A549 (cell line): ENCODE data around the gene UFD1. TPM values are rescaled to one million over a fixed set of nuclear protein-coding genes. Genes with fewer than 3 reads are reported as not detected.

Experiments
- ATAC-seq, 2 experiments: fragments of 200-7000 bp in 1 of 2; fragments of >200 bp in 1 of 2; cut with Nextera tagmentation in 1 of 2; cut with Tn5 transposase in 1 of 2; 3 replicates each; pipeline versions ENCODE4 v1.8.0 to v1.9.1; 2018 to 2020; ENCODE audit warnings: mild to moderate bottlenecking in 1 of 2, moderate library complexity in 1 of 2
- CTCF ChIA-PET: fragments of 300-600 bp; sonication (Branson Sonifier 250); formaldehyde crosslinking; extraction: SDS; loops from one replicate; lab custom pipeline; 2021; ENCODE audit warnings: antibody characterized with exemption, inconsistent platforms; lab: Yijun Ruan, JAX
- POLR2A ChIA-PET: fragments of 350-600 bp; formaldehyde crosslinking; extraction: SDS; loops from one replicate; lab custom pipeline; 2021; ENCODE audit warnings: antibody characterized with exemption, inconsistent platforms; lab: Yijun Ruan, JAX
- DNase-seq, 2 experiments: peaks; one replicate each; pipeline versions ENCODE4 v3.0.0 to v3.0.0-alpha.2; 2011 to 2016; ENCODE audit warnings: low read depth in 1 of 2, low spot score in 1 of 2
- FAIRE-seq: peaks from 2 replicates; lab custom pipeline; 2011; peaks lifted over from hg19 to GRCh38; lab: Jason Lieb, UNC
- H3K27ac ChIP-seq, 2 experiments: fragments of >200 bp; sonication (Bioruptor Twin); formaldehyde crosslinking; 3 replicates each; pipeline ENCODE4 v1.5.1; 2016 to 2017
- H3K4me1 ChIP-seq: fragments of >200 bp; sonication (Bioruptor Twin); formaldehyde crosslinking; 3 replicates; pipeline ENCODE4 v1.6.1; 2016
- H3K4me2 ChIP-seq: fragments of >200 bp; sonication (Bioruptor Twin); formaldehyde crosslinking; 3 replicates; pipeline ENCODE4 v1.6.1; 2016
- H3K4me3 ChIP-seq: fragments of >200 bp; sonication (Bioruptor Twin); formaldehyde crosslinking; 3 replicates; pipeline ENCODE4 v1.5.1; 2016
- H3K9me3 ChIP-seq: fragments of >200 bp; sonication (Bioruptor Twin); formaldehyde crosslinking; 3 replicates; pipeline ENCODE4 v1.6.1; 2016
- ATOH8 ChIP-seq: fragments of 250-450 bp; sonication (Bioruptor Pico); IDR thresholded peaks from 2 replicates; pipeline ENCODE4 v1.5.0; 2020; ENCODE audit warnings: low read depth, mild to moderate bottlenecking, moderate library complexity
- CBX2 ChIP-seq: fragments of 200-600 bp; sonication (generic); IDR thresholded peaks from 2 replicates; pipeline ENCODE4 v1.6.1; 2016; ENCODE audit warnings: low read depth, mild to moderate bottlenecking, borderline replicate concordance
- ELK1 ChIP-seq: fragments of 150-350 bp; IDR thresholded peaks from 2 replicates; pipeline ENCODE4 v1.6.1; 2014; ENCODE audit warnings: low read depth, mild to moderate bottlenecking, low read length
- EP300 ChIP-seq, 2 experiments: fragments of >200 bp; sonication (Bioruptor Twin); formaldehyde crosslinking; IDR thresholded peaks; 2 replicates in 1 of 2; 3 replicates in 1 of 2; pipeline ENCODE4 v1.6.1; 2016 to 2017
- ESRRA ChIP-seq: fragments of 150-350 bp; IDR thresholded peaks from 2 replicates; pipeline ENCODE4 v1.6.1; 2014; ENCODE audit warnings: mild to moderate bottlenecking, low read length, borderline replicate concordance
- FOSB ChIP-seq: fragments of 250-450 bp; sonication (Bioruptor Pico); IDR thresholded peaks from 2 replicates; pipeline ENCODE4 v1.5.0; 2020; ENCODE audit warnings: mild to moderate bottlenecking, moderate library complexity
- GATA3 ChIP-seq: IDR thresholded peaks from 2 replicates; pipeline ENCODE4 v1.6.1; 2012; ENCODE audit warnings: borderline replicate concordance
- HDAC2 ChIP-seq: fragments of 200-600 bp; sonication (generic); IDR thresholded peaks from 2 replicates; pipeline ENCODE4 v1.6.1; 2016
- HEYL ChIP-seq: fragments of 250-450 bp; sonication (Bioruptor Pico); IDR thresholded peaks from 2 replicates; pipeline ENCODE4 v1.8.0; 2021; ENCODE audit warnings: mild to moderate bottlenecking, moderate library complexity
- HOXB13 ChIP-seq: fragments of 250-450 bp; sonication (Bioruptor Pico); IDR thresholded peaks from 2 replicates; pipeline ENCODE4 v1.5.0; 2020; ENCODE audit warnings: low read depth, mild to moderate bottlenecking, moderate library complexity
- JUN ChIP-seq, 2 experiments: fragments of >200 bp; sonication (Bioruptor Twin); formaldehyde crosslinking; IDR thresholded peaks; 2 replicates in 1 of 2; 3 replicates in 1 of 2; pipeline ENCODE4 v1.6.1; 2016 to 2017
- KDM1A ChIP-seq: fragments of 200-600 bp; sonication (generic); IDR thresholded peaks from 2 replicates; pipeline ENCODE4 v1.6.1; 2016; ENCODE audit warnings: low read depth, mild to moderate bottlenecking
- MAFK ChIP-seq: fragments of 450-650 bp; IDR thresholded peaks from 2 replicates; pipeline ENCODE4 v1.6.1; 2014; ENCODE audit not compliant: partially characterized antibody
- MYC ChIP-seq: IDR thresholded peaks from 2 replicates; pipeline ENCODE4 v1.6.1; 2012; ENCODE audit warnings: mild to moderate bottlenecking, inconsistent platforms, low read length, improper control_type of control experiment, borderline replicate concordance
- NPAS2 ChIP-seq: fragments of 250-450 bp; sonication (Bioruptor Pico); IDR thresholded peaks from 2 replicates; pipeline ENCODE4 v1.8.0; 2022; ENCODE audit warnings: mild to moderate bottlenecking, moderate library complexity, borderline replicate concordance
- POLR2A ChIP-seq: IDR thresholded peaks from 2 replicates; pipeline ENCODE4 v1.6.1; 2012; ENCODE audit warnings: mild to moderate bottlenecking, low read length
- POLR2AphosphoS2 ChIP-seq: conservative IDR thresholded peaks from 2 replicates; pipeline ENCODE4 v1.6.1; 2012; ENCODE audit warnings: low read length, improper control_type of control experiment, inconsistent platforms
- RAD21 ChIP-seq, 2 experiments: fragments of >200 bp in 1 of 2; sonication (Bioruptor Twin) in 1 of 2; formaldehyde crosslinking in 1 of 2; IDR thresholded peaks in 1 of 2; conservative IDR thresholded peaks in 1 of 2; 2 replicates in 1 of 2; 3 replicates in 1 of 2; pipeline ENCODE4 v1.6.1; 2012 to 2018; ENCODE audit warnings: inconsistent platforms in 1 of 2
- RARB ChIP-seq: fragments of 250-450 bp; sonication (Bioruptor Pico); IDR thresholded peaks from 2 replicates; pipeline ENCODE4 v1.8.0; 2021; ENCODE audit warnings: mild to moderate bottlenecking, moderate library complexity
- RFX5 ChIP-seq: fragments of 450-650 bp; IDR thresholded peaks from 2 replicates; pipeline ENCODE4 v1.7.1; 2014; ENCODE audit warnings: antibody characterized with exemption, mild to moderate bottlenecking, moderate library complexity
- SMC3 ChIP-seq: fragments of >200 bp; sonication (Bioruptor Twin); formaldehyde crosslinking; IDR thresholded peaks from 3 replicates; pipeline ENCODE4 v1.6.1; 2018; ENCODE audit warnings: inconsistent platforms
- ZFP36 ChIP-seq: fragments of 450-650 bp; IDR thresholded peaks from 2 replicates; pipeline ENCODE4 v1.6.1; 2014; ENCODE audit warnings: borderline replicate concordance; ENCODE audit not compliant: partially characterized antibody
- ZNF302 ChIP-seq: fragments of 250-450 bp; sonication (Bioruptor Pico); IDR thresholded peaks from 2 replicates; pipeline ENCODE4 v1.9.0; 2021; ENCODE audit warnings: inconsistent platforms, mild to moderate bottlenecking, moderate library complexity
- WGBS: methylation state at CpG from one replicate; pipeline ENCODE4 v1.1.6; 2017; ENCODE audit errors: missing lambda C conversion rate; 5-methylcytosine and 5-hydroxymethylcytosine counted together
- polyA plus RNA-seq, 4 experiments: library from polyadenylated mRNA; depleted of rRNA in 3 of 4; stranded (reverse); fragments of >200 nt; fragmentation: RNase III in 1 of 4; extraction: RNeasy Plus Mini Kit Qiagen cat#74134 plus additional on column Dnase treatment in 1 of 4; gene quantifications; 2 replicates in 3 of 4; 3 replicates in 1 of 4; pipeline ENCODE4 v1.2.3, GENCODE V29; 2011 to 2017

Gene UFD1
- polyA plus RNA-seq, 2 of the 4 experiments (the other 2 are of a cell fraction): 95.4 to 96.1 TPM

- TF ChIP-seq CBX2 (no peak), GATA3 (no peak), SMC3 (no peak)
- TF ChIP-seq, all 56 proteins: peak for 0
Measured at GRCh38 chr22:19470010-19470409, 9.0 kb downstream of the UFD1 start (continued).

- H3K4me2 ChIP-seq: no peak overlapping the region
- ChIA-PET POLR2A (no interaction called here), CTCF (interaction anchor here (0.8 to 1.2 kb wide), 3 partner anchors 11 to 169 kb away, joined by 3 read pairs; no protein-coding TSS in a partner anchor)
- no peaks in the 10 kb centered on the region for H3K4me1 ChIP-seq
- ATAC-seq (no peak), FAIRE-seq (no peak), DNase-seq (no peak)
- WGBS: 88% methylated on average over 7 of the region's 7 CpGs
- H3K9me3 ChIP-seq: no peaks in the 10 kb centered on the region
- H3K27ac ChIP-seq: no peak overlapping the region
- TF ChIP-seq POLR2AphosphoS2: no peak
- TF ChIP-seq EP300 (IDR thresholded peaks at IDR 0.05): no peak
- TF ChIP-seq KDM1A: no peak
- no peak for TF ChIP-seq ATOH8 (CRISPR knock-in tag)
- TF ChIP-seq ESRRA: no peak
- TF ChIP-seq MYC: no peak
- TF ChIP-seq ZNF302 (CRISPR knock-in tag): no peak
- TF ChIP-seq JUN (IDR thresholded peaks at IDR 0.05): no peak
- TF ChIP-seq NPAS2 (CRISPR knock-in tag): no peak
- no peak for TF ChIP-seq HOXB13 (CRISPR knock-in tag)
- H3K4me3 ChIP-seq: no peak overlapping the region
Measured at GRCh38 chr22:19469421-19469820, 9.6 kb downstream of the UFD1 start.

- POLR2A ChIA-PET: no interaction called here
- TF ChIP-seq RFX5 (no peak), KDM1A (no peak), ZFP36 (no peak), GATA3 (no peak), EP300 (IDR thresholded peaks at IDR 0.05) (no peak), ELK1 (no peak), HDAC2 (no peak), RARB (CRISPR knock-in tag) (no peak), FOSB (CRISPR knock-in tag) (no peak)
Measured at GRCh38 chr22:19467912-19468311, 11.1 kb downstream of the UFD1 start.

GRCh38 chr22:19466848-19467752 lies 11.9 kb downstream of the UFD1 start:
- CTCF ChIA-PET: interaction anchor here (0.9 to 1.4 kb wide), 3 partner anchors 11 to 323 kb away, joined by 3 to 4 read pairs (median 4); partner anchors contain the start of gene ESS2
- DNase-seq (no peak), ATAC-seq (no peak), FAIRE-seq (no peak)
- TF ChIP-seq KDM1A: no peak
- TF ChIP-seq ELK1: no peak
- TF ChIP-seq HEYL: no peak
- no peak for TF ChIP-seq POLR2A
- TF ChIP-seq HOXB13 (CRISPR knock-in tag): no peak
- TF ChIP-seq RAD21 (conservative IDR thresholded peaks at IDR 0.05 in 1 of 2, IDR thresholded peaks at IDR 0.05 in 1 of 2): no peak
- TF ChIP-seq MAFK: no peak
- no peak for TF ChIP-seq ESRRA
- no peak overlapping the region for H3K4me2 ChIP-seq
- H3K4me3 ChIP-seq: no peak overlapping the region
- H3K9me3 ChIP-seq: no peaks in the 10 kb centered on the region
- POLR2A ChIA-PET: no interaction called here
- 96% methylated on average over 7 of the region's 9 CpGs for WGBS
- no peaks in the 10 kb centered on the region for H3K4me1 ChIP-seq
- no peak overlapping the region for H3K27ac ChIP-seq

More at GRCh38 chr22:19467912-19468311, 11.1 kb downstream of the UFD1 start:
- Histone ChIP-seq H3K9me3 (no peaks in the 10 kb centered on the region), H3K4me3 (no peak overlapping the region), H3K27ac (no peak overlapping the region), H3K4me2 (no peak overlapping the region), H3K4me1 (no peaks in the 10 kb centered on the region)
- CTCF ChIA-PET: interaction anchor here (1.0 kb wide), 1 partner anchor 164 kb away, joined by 3 read pairs; no protein-coding TSS in a partner anchor
- no peak for DNase-seq
- FAIRE-seq: no peak
- no peak for ATAC-seq
- 96% methylated on average over 6 of the region's 6 CpGs for WGBS
